Measurements from ENCODE around the gene CLPTM1. TPM values are rescaled to one million over a fixed set of nuclear protein-coding genes. Genes with fewer than 3 reads are reported as not detected.
"Not testable (repeated sequence)": the region's sequence is repeated elsewhere in the genome, so short reads cannot be mapped to it uniquely, and the experiment has no call there.

CLPTM1 gene
- total RNA-seq, 4 donors from 2014 or later, result 95.7 to 156 (median 125) TPM

DNA sequence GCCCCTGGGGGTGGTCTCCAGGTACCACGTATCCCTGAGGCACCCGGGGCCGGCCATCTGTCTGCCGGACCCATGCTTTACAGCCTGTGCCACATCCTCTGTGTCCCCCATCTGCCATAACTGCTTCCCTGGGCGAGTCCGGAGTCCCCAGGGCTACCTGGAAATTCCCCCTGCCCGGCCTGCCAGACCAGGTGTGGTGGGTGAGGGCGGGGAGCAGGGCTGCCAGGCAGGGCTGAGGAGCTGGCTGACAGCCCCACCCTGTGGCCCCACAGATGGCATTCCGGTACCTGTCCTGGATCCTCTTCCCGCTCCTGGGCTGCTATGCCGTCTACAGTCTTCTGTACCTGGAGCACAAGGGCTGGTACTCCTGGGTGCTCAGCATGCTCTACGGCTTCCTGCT is 35.8 kb downstream of the CLPTM1 start:
- no peak for TF ChIP-seq POLR2A (IDR thresholded peaks at IDR 0.05)
- no peak for TF ChIP-seq CTCF (IDR thresholded peaks at IDR 0.05)
- H3K27me3 ChIP-seq, result no peaks in the 10 kb centered on the region
- H3K4me1 ChIP-seq, result no peaks in the 10 kb centered on the region
- no peaks in the 10 kb centered on the region for H3K9me3 ChIP-seq
- no peak overlapping the region for H3K4me3 ChIP-seq
- peak overlapping the region in 1 of 4 donors; percentile 25 for H3K27ac ChIP-seq
- peaks cover 0 to 68% (median 0%) of the 10 kb centered on the region in 3 donors for H3K36me3 ChIP-seq
- DNase-seq, result peak in 1 of 3 donors; percentile 63

- TF ChIP-seq POLR2A (IDR thresholded peaks at IDR 0.05), result no peak
- TF ChIP-seq CTCF (IDR thresholded peaks at IDR 0.05), result no peak
These were observed 37.4 kb downstream of the CLPTM1 start for GRCh38 chr19:44992336-44993163.

DNA sequence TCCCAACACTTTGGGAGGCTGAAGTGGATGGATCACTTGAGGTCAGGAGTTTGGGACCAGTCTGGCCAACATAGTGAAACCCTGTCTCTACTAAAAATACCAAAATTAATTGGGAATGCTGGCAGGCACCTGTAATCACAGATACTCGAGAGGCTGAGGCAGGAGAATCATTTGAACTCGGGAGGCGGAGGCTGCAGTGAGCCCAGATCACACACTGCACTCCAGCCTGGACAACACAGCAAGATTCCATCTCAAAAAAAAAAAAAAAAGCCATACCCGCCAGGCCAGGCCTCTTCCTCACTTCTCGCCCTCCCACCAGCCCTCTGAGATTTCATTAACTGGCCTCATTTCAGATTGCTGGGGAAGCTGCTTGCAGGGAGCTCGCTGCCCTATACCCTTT is 38.3 kb downstream of the CLPTM1 start:
- DNase-seq, result no peak
- TF ChIP-seq CTCF (IDR thresholded peaks at IDR 0.05) (no peak), POLR2A (IDR thresholded peaks at IDR 0.05) (no peak)
- peaks cover 0 to 43% (median 0%) of the 10 kb centered on the region in 3 donors for H3K36me3 ChIP-seq

More at GRCh38 chr19:44992336-44993163, 37.4 kb downstream of the CLPTM1 start:
- no peaks in the 10 kb centered on the region for H3K9me3 ChIP-seq
- no peaks in the 10 kb centered on the region for H3K27me3 ChIP-seq
- H3K4me1 ChIP-seq, result no peaks in the 10 kb centered on the region
- H3K36me3 ChIP-seq, result peaks cover 0 to 53% (median 0%) of the 10 kb centered on the region in 3 donors
- H3K4me3 ChIP-seq, result no peak overlapping the region
- H3K27ac ChIP-seq, result no peak overlapping the region
- no peak for DNase-seq

DNA sequence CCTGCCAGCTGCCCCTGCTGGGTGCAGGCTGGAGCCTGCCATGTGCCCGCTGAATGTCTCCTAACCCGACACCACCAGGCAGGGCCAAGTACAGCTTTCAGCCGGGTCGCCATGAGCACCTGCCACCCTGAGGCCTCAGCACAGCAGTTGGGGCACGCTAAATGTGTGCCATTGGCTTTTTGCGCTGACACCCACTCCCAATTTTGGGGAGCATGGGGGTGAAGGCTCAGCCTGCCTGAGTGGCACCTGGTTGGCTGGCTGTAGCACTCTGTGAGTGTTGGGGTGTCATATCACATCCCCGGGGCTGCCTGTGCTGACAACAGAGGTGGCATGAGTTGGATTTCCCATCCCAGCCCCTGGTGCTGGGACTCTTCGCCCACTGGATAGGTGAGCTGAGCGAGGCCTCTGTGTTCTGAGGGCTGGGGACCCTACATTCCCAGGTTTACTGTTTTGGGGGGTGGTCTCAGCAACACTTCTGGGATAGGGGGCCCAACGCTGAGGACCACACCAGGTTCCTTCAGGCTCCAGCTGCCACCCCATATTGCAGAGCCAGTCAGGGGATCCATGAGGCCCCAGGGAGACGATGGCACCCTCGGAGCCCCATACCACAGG is 38.9 kb downstream of the CLPTM1 start:
- Histone ChIP-seq H3K4me1 (no peaks in the 10 kb centered on the region), H3K36me3 (peaks cover 0 to 41% (median 0%) of the 10 kb centered on the region in 3 donors), H3K4me3 (no peak overlapping the region), H3K27ac (no peak overlapping the region), H3K27me3 (no peaks in the 10 kb centered on the region), H3K9me3 (no peaks in the 10 kb centered on the region)
- TF ChIP-seq POLR2A (IDR thresholded peaks at IDR 0.05) (no peak), CTCF (IDR thresholded peaks at IDR 0.05) (no peak)
- no peak for DNase-seq

More for the DNA sequence above, 38.3 kb downstream of the CLPTM1 start:
- Histone ChIP-seq H3K9me3 (no peaks in the 10 kb centered on the region), H3K4me1 (no peaks in the 10 kb centered on the region), H3K4me3 (no peak overlapping the region), H3K27ac (no peak overlapping the region), H3K27me3 (no peaks in the 10 kb centered on the region)

GRCh38 chr19:44998025-44998424 is 42.8 kb downstream of the CLPTM1 start:
- Histone ChIP-seq H3K4me1 (peaks cover 0 to 9% (median 6%) of the 10 kb centered on the region in 4 donors), H3K27ac (no peak overlapping the region), H3K4me3 (no peak overlapping the region), H3K36me3 (peaks cover 0 to 3% (median 0%) of the 10 kb centered on the region in 3 donors), H3K27me3 (no peaks in the 10 kb centered on the region), H3K9me3 (no peaks in the 10 kb centered on the region)
- TF ChIP-seq CTCF (IDR thresholded peaks at IDR 0.05) (no peak), POLR2A (IDR thresholded peaks at IDR 0.05) (no peak)
- no peak for DNase-seq

GRCh38 chr19:44999131-44999925 is 44.1 kb downstream of the CLPTM1 start:
- not testable (repeated sequence) for H3K4me3 ChIP-seq, H3K9me3 ChIP-seq

GRCh38 chr19:45000665-45001064 is 45.5 kb downstream of the CLPTM1 start:
- not testable (repeated sequence) for DNase-seq, H3K9me3 ChIP-seq, H3K27me3 ChIP-seq, H3K36me3 ChIP-seq
- Histone ChIP-seq H3K4me3 (peak overlapping the region in 3 of 4 donors; percentile 91 to 98 (median 94)), H3K4me1 (peaks cover 0 to 19% (median 6%) of the 10 kb centered on the region in 4 donors), H3K27ac (peak overlapping the region in 3 of 4 donors; percentile 99 to 100 (median 100))

More at GRCh38 chr19:44999131-44999925, 44.1 kb downstream of the CLPTM1 start:
- H3K4me1 ChIP-seq, H3K27me3 ChIP-seq, DNase-seq, H3K27ac ChIP-seq, H3K36me3 ChIP-seq: not testable (repeated sequence)

All from Peyer's patch (tissue), 4 donors.